H1 (cell line): ENCODE data around the gene APH1B. TPM values are rescaled to one million over a fixed set of nuclear protein-coding genes. Genes with fewer than 3 reads are reported as not detected.

Experiments used
- CTCF ChIA-PET: fragments of 300-600 bp; sonication (Branson Sonifier 250); formaldehyde crosslinking; loops from one replicate; lab custom pipeline; 2021; ENCODE audit not compliant: partially characterized antibody; lab: Charles Lee
- POLR2A ChIA-PET: fragments of 300-600 bp; sonication (Branson Sonifier 250); formaldehyde crosslinking; loops from one replicate; lab custom pipeline; 2021; ENCODE audit warnings: inconsistent platforms; ENCODE audit not compliant: partially characterized antibody; lab: Charles Lee
- DNase-seq, 2 experiments: peaks; one replicate each; pipeline versions ENCODE4 v3.0.0 to v3.0.0-alpha.2; 2010 to 2022; ENCODE audit warnings: low spot score in 2 of 2, low read depth in 1 of 2, mixed read lengths in 1 of 2
- FAIRE-seq: peaks from 2 replicates; lab custom pipeline; 2011; peaks lifted over from hg19 to GRCh38; lab: Jason Lieb, UNC
- H2AFZ ChIP-seq: 2 replicates; pipeline ENCODE4 v1.8.1; 2012; ENCODE audit warnings: low read length, inconsistent platforms
- H2AK5ac ChIP-seq: 2 replicates; pipeline ENCODE4 v1.6.1; 2013; ENCODE audit warnings: low read depth, low read length
- H2BK120ac ChIP-seq: replicated peaks from 2 replicates; pipeline ENCODE3; 2013; ENCODE audit warnings: low read depth, low read length, inconsistent platforms
- H2BK12ac ChIP-seq: 2 replicates; pipeline ENCODE4 v1.6.1; 2013; ENCODE audit warnings: low read depth, low read length
- H2BK15ac ChIP-seq: 2 replicates; pipeline ENCODE4 v1.6.1; 2013; ENCODE audit warnings: low read length
- H2BK20ac ChIP-seq: 2 replicates; pipeline ENCODE4 v1.6.1; 2013; ENCODE audit warnings: low read length
- H2BK5ac ChIP-seq: 2 replicates; pipeline ENCODE4 v1.6.1; 2013; ENCODE audit warnings: low read depth, low read length
- H3K14ac ChIP-seq: 2 replicates; pipeline ENCODE4 v1.6.1; 2013; ENCODE audit warnings: inconsistent platforms; ENCODE audit not compliant: insufficient read length
- H3K18ac ChIP-seq: 2 replicates; pipeline ENCODE4 v1.6.1; 2013; ENCODE audit warnings: low read length; ENCODE audit errors: extremely low read depth
- H3K23ac ChIP-seq: 2 replicates; pipeline ENCODE4 v1.6.1; 2013; ENCODE audit warnings: inconsistent platforms; ENCODE audit not compliant: insufficient read length
- H3K23me2 ChIP-seq: 2 replicates; pipeline ENCODE4 v1.6.1; 2013; ENCODE audit warnings: low read depth, low read length
- H3K27ac ChIP-seq: 2 replicates; pipeline ENCODE4 v1.6.1; 2011; ENCODE audit warnings: low read depth, low read length, inconsistent platforms
- H3K27me3 ChIP-seq, 4 experiments: replicated peaks in 1 of 4; 1 replicate in 1 of 4; 2 replicates in 3 of 4; pipeline versions ENCODE4 v1.6.1 to v1.8.1; 2011 to 2013; ENCODE audit warnings: low read length in 3 of 4, mild to moderate bottlenecking in 3 of 4, inconsistent platforms in 2 of 4, mixed read lengths in 2 of 4, moderate library complexity in 1 of 4; ENCODE audit not compliant: control insufficient read depth in 3 of 4, insufficient read depth in 3 of 4; ENCODE audit errors: extremely low read depth in 1 of 4
- H3K36me3 ChIP-seq, 4 experiments: 2 replicates each; pipeline versions ENCODE4 v1.6.1 to v1.8.1; 2011 to 2013; ENCODE audit warnings: mild to moderate bottlenecking in 4 of 4, low read length in 3 of 4, moderate library complexity in 2 of 4, control low read depth in 1 of 4, inconsistent platforms in 1 of 4; ENCODE audit not compliant: insufficient read depth in 4 of 4, control insufficient read depth in 2 of 4
- H3K4ac ChIP-seq: replicated peaks from 2 replicates; pipeline ENCODE3; 2013; ENCODE audit warnings: low read length, low read depth, mixed read lengths, inconsistent platforms; ENCODE audit not compliant: insufficient read length
- H3K4me1 ChIP-seq, 4 experiments: replicated peaks in 1 of 4; 1 replicate in 1 of 4; 2 replicates in 3 of 4; pipeline versions ENCODE4 v1.6.1 to v1.8.1; 2011 to 2013; ENCODE audit warnings: low read length in 3 of 4, inconsistent platforms in 2 of 4, mixed read lengths in 1 of 4; ENCODE audit not compliant: insufficient read depth in 4 of 4, control insufficient read depth in 3 of 4
- H3K4me2 ChIP-seq, 2 experiments: 2 replicates each; pipeline versions ENCODE4 v1.6.1 to v1.8.1; 2011 to 2013; ENCODE audit warnings: low read depth in 2 of 2, low read length in 2 of 2, control low read depth in 1 of 2, inconsistent platforms in 1 of 2, mild to moderate bottlenecking in 1 of 2; ENCODE audit not compliant: insufficient read depth in 1 of 2
- H3K4me3 ChIP-seq, 4 experiments: fragments of 200-600, 300-600 bp in 1 of 4; sonication (generic), shearing (Covaris generic), sonication (Bioruptor Twin) in 1 of 4; 2 replicates each; pipeline versions ENCODE4 v1.5.1 to v1.8.1; 2011 to 2016; ENCODE audit warnings: low read length in 4 of 4, low read depth in 3 of 4, control low read depth in 2 of 4, inconsistent platforms in 2 of 4, mild to moderate bottlenecking in 2 of 4, mixed read lengths in 1 of 4, moderate library complexity in 1 of 4; ENCODE audit not compliant: insufficient read depth in 2 of 4; ENCODE audit errors: extremely low read depth in 1 of 4
- H3K56ac ChIP-seq: replicated peaks from 2 replicates; pipeline ENCODE3; 2013; ENCODE audit warnings: low read depth, mild to moderate bottlenecking, mixed read lengths, low read length, inconsistent platforms; ENCODE audit not compliant: insufficient read length
- H3K79me1 ChIP-seq: 2 replicates; pipeline ENCODE4 v1.6.1; 2013; ENCODE audit warnings: low read depth, low read length, control low read depth
- H3K79me2 ChIP-seq, 2 experiments: 2 replicates each; pipeline versions ENCODE4 v1.6.1 to v1.8.1; 2012 to 2013; ENCODE audit warnings: low read length in 2 of 2, mild to moderate bottlenecking in 2 of 2, inconsistent platforms in 1 of 2; ENCODE audit not compliant: insufficient read depth in 2 of 2, control insufficient read depth in 1 of 2
- H3K9ac ChIP-seq, 4 experiments: replicated peaks in 1 of 4; 1 replicate in 1 of 4; 2 replicates in 3 of 4; pipeline versions ENCODE4 v1.6.1 to v1.8.1; 2011 to 2013; ENCODE audit warnings: low read depth in 3 of 4, low read length in 3 of 4, control low read depth in 2 of 4, mild to moderate bottlenecking in 2 of 4, moderate library complexity in 2 of 4, inconsistent platforms in 1 of 4; ENCODE audit errors: extremely low read depth in 1 of 4
- H3K9me3 ChIP-seq, 2 experiments: 2 replicates each; pipeline versions ENCODE4 v1.6.1 to v1.8.1; 2012 to 2013; ENCODE audit warnings: mild to moderate bottlenecking in 2 of 2, moderate library complexity in 2 of 2, control low read depth in 1 of 2, inconsistent platforms in 1 of 2, low read depth in 1 of 2, low read length in 1 of 2, mixed read lengths in 1 of 2; ENCODE audit not compliant: insufficient read depth in 2 of 2
- H4K20me1 ChIP-seq, 2 experiments: replicated peaks in 1 of 2; 2 replicates each; pipeline versions ENCODE3 to v1.8.1; 2011 to 2013; ENCODE audit warnings: inconsistent platforms in 2 of 2, low read length in 2 of 2, mild to moderate bottlenecking in 1 of 2; ENCODE audit not compliant: insufficient read depth in 2 of 2, control insufficient read depth in 1 of 2
- H4K5ac ChIP-seq: 2 replicates; pipeline ENCODE4 v1.6.1; 2013; ENCODE audit warnings: low read length, low read depth, mixed read lengths, inconsistent platforms; ENCODE audit not compliant: insufficient read length
- H4K8ac ChIP-seq: 2 replicates; pipeline ENCODE4 v1.8.0; 2013; ENCODE audit warnings: mild to moderate bottlenecking, moderate library complexity, low read length, inconsistent platforms; ENCODE audit not compliant: insufficient read depth; ENCODE audit errors: extremely low read depth
- H4K91ac ChIP-seq: replicated peaks from 2 replicates; pipeline ENCODE3; 2013; ENCODE audit warnings: low read length, mixed read lengths, inconsistent platforms; ENCODE audit not compliant: insufficient read length
- CBX8 ChIP-seq: fragments of 300-800, 300-1000 bp; sonication (generic); IDR thresholded peaks from 2 replicates; pipeline ENCODE4 v1.7.1; 2016; ENCODE audit warnings: low read depth, low read length, borderline replicate concordance
- CHD1 ChIP-seq: IDR thresholded peaks from 2 replicates; pipeline ENCODE4 v1.6.1; 2012; ENCODE audit warnings: low read depth, low read length, improper control_type of control experiment
- EP300 ChIP-seq, 2 experiments: IDR thresholded peaks; 1 replicate in 1 of 2; 2 replicates in 1 of 2; pipeline ENCODE4 v1.6.1; 2011 to 2012; ENCODE audit warnings: low read depth in 2 of 2, low read length in 2 of 2, mild to moderate bottlenecking in 2 of 2, borderline replicate concordance in 1 of 2, inconsistent platforms in 1 of 2, moderate library complexity in 1 of 2
- RBBP5 ChIP-seq: IDR thresholded peaks from 2 replicates; pipeline ENCODE4 v1.7.1; 2012; ENCODE audit warnings: low read depth, mild to moderate bottlenecking, inconsistent platforms, low read length, moderate library complexity, borderline replicate concordance
- SP2 ChIP-seq: IDR thresholded peaks from 2 replicates; pipeline ENCODE4 v1.6.1; 2012; ENCODE audit warnings: mild to moderate bottlenecking, low read length, inconsistent platforms
- TBP ChIP-seq: IDR thresholded peaks from 2 replicates; pipeline ENCODE4 v1.6.1; 2011; ENCODE audit warnings: low read depth, low read length, improper control_type of control experiment
- WGBS, 2 experiments: shearing (Covaris generic) in 1 of 2; methylation state at CpG; one replicate each; pipeline versions ENCODE4 v1.1.6 to v1.1.7; 2013 to 2015; ENCODE audit warnings: low lambda C conversion rate in 2 of 2, mixed read lengths in 2 of 2, inconsistent platforms in 1 of 2, low coverage in 1 of 2, missing lambda C conversion rate in 1 of 2; ENCODE audit not compliant: insufficient replicate concordance in 2 of 2, insufficient coverage in 1 of 2, insufficient read length in 1 of 2; ENCODE audit errors: extremely low coverage in 1 of 2, missing lambda C conversion rate in 1 of 2; 5-methylcytosine and 5-hydroxymethylcytosine counted together
- long read RNA-seq, 2 experiments: library from RNA in 1 of 2; library from capped mRNA in 1 of 2; stranded (forward); transcript quantifications; one replicate each; pipeline ENCODE4 v2.0.0, GENCODE V29; 2021; ENCODE audit warnings: inconsistent platforms in 1 of 2
- polyA minus RNA-seq, 3 experiments: library from RNA; depleted of rRNA, polyadenylated mRNA; stranded (reverse); fragments of >200 nt; gene quantifications; 1 replicate in 2 of 3; 2 replicates in 1 of 3; pipeline ENCODE4 v1.2.3, GENCODE V29; 2011
- polyA plus RNA-seq, 7 experiments: library from polyadenylated mRNA; depleted of rRNA in 3 of 7; stranded (reverse) in 5 of 7; unstranded in 2 of 7; fragments of >200 nt in 5 of 7; fragments of 200-250 nt in 2 of 7; gene quantifications; 1 replicate in 5 of 7; 2 replicates in 1 of 7; 4 replicates in 1 of 7; pipeline versions ENCODE4 v1.2.1 to v1.2.3, GENCODE V29; 2011 to 2013; ENCODE audit warnings: missing spikeins in 2 of 7, mixed read lengths in 2 of 7
- total RNA-seq: library from RNA; stranded (reverse); fragmentation: NEBNext Ultra II Directional; extraction: Animal tissue kit (Norgen Biotek cat#: 25700); gene quantifications from 2 replicates; pipeline ENCODE4 v1.2.1, GENCODE V29; 2021

The APH1B gene
- total RNA-seq (21.4 and 22.9 TPM in 2 replicates), polyA plus RNA-seq (2011; rRNA removed) (9.3 and 11.5 TPM in 2 replicates), polyA minus RNA-seq (2011; rRNA and poly(A)+ RNA removed) (18.0 and 21.4 TPM in 2 replicates)
- polyA plus RNA-seq (2011; cell fraction: cytosol; rRNA removed) = 11.8 TPM
- polyA plus RNA-seq (2011; cell fraction: nucleus; rRNA removed) = 12.3 TPM
- polyA plus RNA-seq (2012, experiment 1 of 2) = 10.1 to 14.1 TPM (median 12.6 TPM) in 4 replicates
- 3.8 TPM for polyA plus RNA-seq (2012, experiment 2 of 2)
- polyA plus RNA-seq (2013, experiment 1 of 2) = 18.0 TPM
- polyA plus RNA-seq (2013, experiment 2 of 2) = 20.1 TPM
- polyA minus RNA-seq (2011; cell fraction: cytosol; rRNA and poly(A)+ RNA removed) = 10.9 TPM
- 19.3 TPM for polyA minus RNA-seq (2011; cell fraction: nucleus; rRNA and poly(A)+ RNA removed)
- long read RNA-seq, experiment 1, full-length matches to known transcripts = 5 of 21 reads
- long read RNA-seq, experiment 1, partial matches to known transcripts = 1 of 21 reads
- long read RNA-seq, experiment 1, other reads (novel, unspliced or antisense) = 15 of 21 reads
- long read RNA-seq, experiment 2, full-length matches to known transcripts = 8 of 9 reads
- long read RNA-seq, experiment 2, partial matches to known transcripts = 0 of 9 reads
- long read RNA-seq, experiment 2, other reads (novel, unspliced or antisense) = 1 of 9 reads

DNA sequence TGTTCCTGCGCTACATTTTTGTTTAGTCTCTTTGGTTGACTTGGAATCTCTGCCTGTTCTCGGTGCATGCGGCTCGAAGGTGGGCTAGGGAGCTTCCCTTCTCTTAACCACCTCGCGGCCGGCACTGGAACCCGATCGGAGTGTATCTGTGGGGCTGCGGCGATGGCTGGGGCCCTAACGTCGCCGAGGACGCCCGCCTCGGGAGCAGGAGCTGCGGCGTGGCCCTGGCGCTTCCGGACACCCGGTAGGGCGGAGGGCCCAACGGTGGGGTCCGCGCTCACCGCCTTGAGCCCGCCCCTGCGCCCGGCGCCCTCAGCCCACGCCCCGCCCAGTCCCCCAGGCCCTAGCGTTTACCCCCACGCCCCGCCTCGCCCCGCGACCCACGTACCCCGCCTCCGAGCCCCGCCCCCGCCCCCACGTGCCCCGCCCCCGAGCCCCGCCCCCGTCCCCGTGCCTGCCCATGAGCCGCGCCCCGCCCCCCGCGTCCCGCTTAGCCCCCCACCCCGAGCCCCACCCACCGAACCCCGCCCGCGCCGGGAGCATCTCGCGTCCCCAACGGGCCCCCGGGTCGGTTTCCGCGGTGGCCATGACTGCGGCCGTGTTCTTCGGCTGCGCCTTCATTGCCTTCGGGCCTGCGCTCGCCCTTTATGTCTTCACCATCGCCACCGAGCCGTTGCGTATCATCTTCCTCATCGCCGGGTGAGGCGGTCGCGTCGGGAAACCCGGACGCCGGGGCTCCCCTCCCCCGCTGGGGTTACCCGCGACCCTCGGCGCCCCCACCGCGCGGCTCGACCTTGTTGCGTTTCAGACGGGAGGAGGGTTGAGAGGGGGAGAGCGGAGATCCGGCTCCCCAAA is at the start of gene APH1B:
Gene APH1B, plus strand, starts transcription at position 568 of the 855 bp plus-strand sequence. Its CDS starts 19 bp downstream, at position 587.
- Histone ChIP-seq H2AK5ac (no peak within 1 kb of the TSS), H4K8ac (peak within 1 kb of the TSS; percentile 57; the same call in 1 of the 2 replicates), H3K4me1 (peaks cover 0 to 2% (median 0%) of the 10 kb centered on the region in 4 experiments; a peak in 2 of 7 replicates), H2BK120ac (no peak within 1 kb of the TSS), H3K27ac (no peak within 1 kb of the TSS; the same call in 1 of the 2 replicates), H3K23ac (no peak within 1 kb of the TSS), H2AFZ (peak within 1 kb of the TSS; percentile 16), H3K36me3 (peaks cover 0 to 6% (median 0%) of the 10 kb centered on the region in 4 experiments; a peak in 2 of 8 replicates), H3K79me1 (no peaks in the 10 kb centered on the region), H3K4me2 (peak within 1 kb of the TSS; percentile 75 to 87), H2BK12ac (0 out of 2 replicates have a peak within 1 kb of the TSS, but pooled peaks have one; percentile 2), H3K4me3 (peak within 1 kb of the TSS; percentile 54 to 79 (median 69)), H2BK20ac (no peak within 1 kb of the TSS), H4K20me1 (no peaks in the 10 kb centered on the region), H3K9ac (peak within 1 kb of the TSS; percentile 45 to 56 (median 54); a peak in 6 of 7 replicates), H4K91ac (peak within 1 kb of the TSS; percentile 38), H3K9me3 (peaks cover 0 to 5% of the 10 kb centered on the region in 2 experiments; a peak in 3 of 4 replicates), H3K56ac (peak within 1 kb of the TSS; percentile 94), H3K18ac (peak within 1 kb of the TSS; percentile 93), H3K14ac (no peak within 1 kb of the TSS), H4K5ac (peak within 1 kb of the TSS; percentile 64), H3K27me3 (no peaks in the 10 kb centered on the region; a peak in 1 of 7 replicates), H3K4ac (peak within 1 kb of the TSS; percentile 70), H2BK5ac (peak within 1 kb of the TSS; percentile 60; the same call in 1 of the 2 replicates), H2BK15ac (no peak within 1 kb of the TSS), H3K79me2 (no peaks in the 10 kb centered on the region), H3K23me2 (peaks cover 4% of the 10 kb centered on the region; the same call in 1 of the 2 replicates)
- peak; percentile 36 to 84 for DNase-seq
- CTCF ChIA-PET = interaction anchor here (0.6 to 1.9 kb wide), 8 partner anchors 10 to 432 kb away, joined by 3 to 4 read pairs (median 3); no protein-coding TSS in a partner anchor
- FAIRE-seq = no peak
- WGBS, 2 experiments = 1% methylated on average over 35 of the region's 102 CpGs; no CpG with 5 or more reads in 1 of the 2 experiments
- POLR2A ChIA-PET = interaction anchor here (0.6 to 3.3 kb wide), 13 partner anchors 14 to 542 kb away, joined by 3 to 8 read pairs (median 4); partner anchors contain the start of gene RPS27L
- TF ChIP-seq CBX8 (no peak), RBBP5 (peak; percentile 81; the same call in 1 of the 2 replicates), EP300 (IDR thresholded peaks at IDR 0.05; ENCODE audit: borderline replicate concordance in 1 of 2, low read depth in 2 of 2, low read length in 2 of 2) (no peak), SP2 (no peak), TBP (peak; percentile 48; the same call in 1 of the 2 replicates), CHD1 (no peak)
